Effector memory CD8-positive, alpha-beta T cell (primary cell): ENCODE measurements around the gene GARNL3.

Experiments
- ATAC-seq: fragments of 150-1000 bp; cut with Tn5 transposase; replicated peaks from 2 replicates; pipeline ENCODE4 v1.10.0; 2021; ENCODE audit warnings: mild to moderate bottlenecking, moderate library complexity
- DNase-seq, 3 experiments: peaks; one replicate each; pipeline ENCODE4 v3.0.0; 2021
- H3K27ac Mint-ChIP-seq, 2 donors: one replicate each; pipeline ENCODE4 v1.8.0; 2022; ENCODE audit warnings: mild to moderate bottlenecking in 2 of 2, mixed read lengths in 2 of 2, moderate library complexity in 2 of 2
- H3K27me3 Mint-ChIP-seq, 2 donors: one replicate each; pipeline ENCODE4 v1.8.0; 2022; ENCODE audit warnings: mixed read lengths in 2 of 2
- H3K36me3 Mint-ChIP-seq: one replicate; pipeline ENCODE4 v1.8.0; 2022; ENCODE audit warnings: mild to moderate bottlenecking, moderate library complexity, mixed read lengths; ENCODE audit not compliant: insufficient read depth
- H3K4me1 Mint-ChIP-seq, 2 donors: one replicate each; pipeline ENCODE4 v1.8.0; 2022; ENCODE audit warnings: low read depth in 2 of 2, mixed read lengths in 2 of 2
- H3K4me3 Mint-ChIP-seq, 2 donors: one replicate each; pipeline ENCODE4 v1.8.0; 2022; ENCODE audit warnings: mild to moderate bottlenecking in 2 of 2, mixed read lengths in 2 of 2, moderate library complexity in 2 of 2
- H3K9me3 Mint-ChIP-seq, 2 donors: one replicate each; pipeline ENCODE4 v1.8.0; 2022; ENCODE audit warnings: mixed read lengths in 2 of 2

GARNL3 gene

GRCh38 chr9:127316586-127317323, 52.2 kb downstream of the GARNL3 start:
- Mint-ChIP-seq H3K4me1 (no peaks in the 10 kb centered on the region), H3K27ac (no peak overlapping the region), H3K4me3 (no peak overlapping the region), H3K36me3 (no peaks in the 10 kb centered on the region), H3K27me3 (no peaks in the 10 kb centered on the region), H3K9me3 (no peaks in the 10 kb centered on the region)
- DNase-seq: no peak
- no peak for ATAC-seq

GRCh38 chr9:127318651-127319167, 54.1 kb downstream of the GARNL3 start:
- no peak overlapping the region for H3K4me3 Mint-ChIP-seq
- no peaks in the 10 kb centered on the region for H3K4me1 Mint-ChIP-seq
- DNase-seq (no peak), ATAC-seq (no peak)
- H3K27me3 Mint-ChIP-seq: no peaks in the 10 kb centered on the region
- H3K36me3 Mint-ChIP-seq: no peaks in the 10 kb centered on the region
- H3K27ac Mint-ChIP-seq: no peak overlapping the region
- H3K9me3 Mint-ChIP-seq: no peaks in the 10 kb centered on the region

- Mint-ChIP-seq H3K4me1 (no peaks in the 10 kb centered on the region), H3K27ac (no peak overlapping the region), H3K36me3 (no peaks in the 10 kb centered on the region), H3K9me3 (no peaks in the 10 kb centered on the region), H3K4me3 (no peak overlapping the region), H3K27me3 (no peaks in the 10 kb centered on the region)
- DNase-seq (no peak), ATAC-seq (no peak)
Measured at GRCh38 chr9:127319366-127320114, 55.0 kb downstream of the GARNL3 start.

GRCh38 chr9:127320115-127320378, 55.5 kb downstream of the GARNL3 start:
- Mint-ChIP-seq H3K27me3 (no peaks in the 10 kb centered on the region), H3K4me1 (no peaks in the 10 kb centered on the region), H3K36me3 (no peaks in the 10 kb centered on the region), H3K4me3 (no peak overlapping the region), H3K9me3 (no peaks in the 10 kb centered on the region), H3K27ac (no peak overlapping the region)
- ATAC-seq (no peak), DNase-seq (no peak)

- H3K36me3 Mint-ChIP-seq: no peaks in the 10 kb centered on the region
- no peak for DNase-seq
- H3K27me3 Mint-ChIP-seq: no peaks in the 10 kb centered on the region
- no peaks in the 10 kb centered on the region for H3K4me1 Mint-ChIP-seq
- no peak overlapping the region for H3K27ac Mint-ChIP-seq
- no peak for ATAC-seq
- H3K9me3 Mint-ChIP-seq: no peaks in the 10 kb centered on the region
- H3K4me3 Mint-ChIP-seq: no peak overlapping the region
Measured at GRCh38 chr9:127323393-127323792, 58.8 kb downstream of the GARNL3 start.

- ATAC-seq (no peak), DNase-seq (no peak)
- H3K9me3 Mint-ChIP-seq: no peaks in the 10 kb centered on the region
- no peak overlapping the region for H3K27ac Mint-ChIP-seq
- H3K27me3 Mint-ChIP-seq: no peaks in the 10 kb centered on the region
- H3K4me1 Mint-ChIP-seq: no peaks in the 10 kb centered on the region
- H3K4me3 Mint-ChIP-seq: no peak overlapping the region
- H3K36me3 Mint-ChIP-seq: no peaks in the 10 kb centered on the region
Measured at GRCh38 chr9:127330501-127330900, 65.9 kb downstream of the GARNL3 start.

- no peak overlapping the region for H3K27ac Mint-ChIP-seq
- ATAC-seq: no peak
Measured at GRCh38 chr9:127333221-127334064, 68.9 kb downstream of the GARNL3 start.

GRCh38 chr9:127334725-127335124, 70.2 kb downstream of the GARNL3 start:
- Mint-ChIP-seq H3K27ac (no peak overlapping the region), H3K9me3 (no peaks in the 10 kb centered on the region), H3K4me1 (no peaks in the 10 kb centered on the region), H3K27me3 (no peaks in the 10 kb centered on the region), H3K36me3 (no peaks in the 10 kb centered on the region), H3K4me3 (no peak overlapping the region)
- DNase-seq: no peak
- ATAC-seq: no peak

More at GRCh38 chr9:127333221-127334064, 68.9 kb downstream of the GARNL3 start:
- H3K4me3 Mint-ChIP-seq: no peak overlapping the region
- no peaks in the 10 kb centered on the region for H3K36me3 Mint-ChIP-seq
- no peaks in the 10 kb centered on the region for H3K4me1 Mint-ChIP-seq
- no peaks in the 10 kb centered on the region for H3K27me3 Mint-ChIP-seq
- DNase-seq: no peak
- no peaks in the 10 kb centered on the region for H3K9me3 Mint-ChIP-seq

- DNase-seq (no peak), ATAC-seq (no peak)
- Mint-ChIP-seq H3K4me3 (no peak overlapping the region), H3K9me3 (no peaks in the 10 kb centered on the region), H3K4me1 (no peaks in the 10 kb centered on the region), H3K27ac (no peak overlapping the region), H3K36me3 (no peaks in the 10 kb centered on the region), H3K27me3 (no peaks in the 10 kb centered on the region)
Measured at GRCh38 chr9:127336086-127336485, 71.5 kb downstream of the GARNL3 start.

- Mint-ChIP-seq H3K4me3 (no peak overlapping the region), H3K27me3 (no peaks in the 10 kb centered on the region), H3K9me3 (no peaks in the 10 kb centered on the region), H3K4me1 (no peaks in the 10 kb centered on the region), H3K36me3 (peaks cover 2% of the 10 kb centered on the region), H3K27ac (no peak overlapping the region)
- no peak for ATAC-seq
- DNase-seq: no peak
Measured at GRCh38 chr9:127336506-127337352, 72.2 kb downstream of the GARNL3 start.

GRCh38 chr9:127340721-127341120, 76.1 kb downstream of the GARNL3 start:
- Mint-ChIP-seq H3K27ac (no peak overlapping the region), H3K36me3 (peaks cover 2% of the 10 kb centered on the region), H3K4me1 (no peaks in the 10 kb centered on the region), H3K4me3 (no peak overlapping the region), H3K9me3 (no peaks in the 10 kb centered on the region), H3K27me3 (no peaks in the 10 kb centered on the region)
- ATAC-seq (no peak), DNase-seq (no peak)

- no peak for ATAC-seq
Measured at GRCh38 chr9:127341152-127341551, 76.6 kb downstream of the GARNL3 start.

More at GRCh38 chr9:127341152-127341551, 76.6 kb downstream of the GARNL3 start:
- Mint-ChIP-seq H3K27ac (no peak overlapping the region), H3K36me3 (peaks cover 2% of the 10 kb centered on the region), H3K9me3 (no peaks in the 10 kb centered on the region), H3K4me1 (no peaks in the 10 kb centered on the region), H3K27me3 (no peaks in the 10 kb centered on the region), H3K4me3 (no peak overlapping the region)
- no peak for DNase-seq
